Measurements from ENCODE around the gene CYB561A3.

Gene CYB561A3

DNA sequence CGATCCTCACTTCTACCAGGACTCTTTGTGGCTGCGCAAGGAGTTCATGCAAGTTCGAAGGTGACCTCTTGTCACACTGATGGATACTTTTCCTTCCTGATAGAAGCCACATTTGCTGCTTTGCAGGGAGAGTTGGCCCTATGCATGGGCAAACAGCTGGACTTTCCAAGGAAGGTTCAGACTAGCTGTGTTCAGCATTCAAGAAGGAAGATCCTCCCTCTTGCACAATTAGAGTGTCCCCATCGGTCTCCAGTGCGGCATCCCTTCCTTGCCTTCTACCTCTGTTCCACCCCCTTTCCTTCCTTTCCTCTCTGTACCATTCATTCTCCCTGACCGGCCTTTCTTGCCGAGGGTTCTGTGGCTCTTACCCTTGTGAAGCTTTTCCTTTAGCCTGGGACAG, 7.0 kb upstream of the CYB561A3 start:
- no peak for DNase-seq

DNA sequence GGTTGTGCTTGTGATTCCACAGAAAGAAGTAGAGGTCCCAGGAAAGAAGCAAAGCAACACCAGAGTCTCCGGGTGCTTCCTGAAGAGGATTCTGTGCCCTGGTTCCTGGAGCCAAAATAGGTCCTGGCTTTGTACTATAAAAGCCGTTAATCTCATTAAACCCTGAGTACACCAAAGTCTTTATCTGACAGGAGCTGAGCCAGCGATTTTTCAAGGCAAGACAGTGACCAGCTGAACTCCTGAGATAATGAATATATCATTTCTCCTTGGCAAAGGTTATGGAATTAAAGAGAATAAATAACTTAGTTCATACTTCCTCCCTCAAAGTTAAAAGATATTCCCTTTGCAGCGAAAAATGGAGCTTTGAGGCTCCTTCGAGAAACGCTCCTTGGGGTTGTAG, 5.7 kb upstream of the CYB561A3 start:
- no peak for DNase-seq

DNA sequence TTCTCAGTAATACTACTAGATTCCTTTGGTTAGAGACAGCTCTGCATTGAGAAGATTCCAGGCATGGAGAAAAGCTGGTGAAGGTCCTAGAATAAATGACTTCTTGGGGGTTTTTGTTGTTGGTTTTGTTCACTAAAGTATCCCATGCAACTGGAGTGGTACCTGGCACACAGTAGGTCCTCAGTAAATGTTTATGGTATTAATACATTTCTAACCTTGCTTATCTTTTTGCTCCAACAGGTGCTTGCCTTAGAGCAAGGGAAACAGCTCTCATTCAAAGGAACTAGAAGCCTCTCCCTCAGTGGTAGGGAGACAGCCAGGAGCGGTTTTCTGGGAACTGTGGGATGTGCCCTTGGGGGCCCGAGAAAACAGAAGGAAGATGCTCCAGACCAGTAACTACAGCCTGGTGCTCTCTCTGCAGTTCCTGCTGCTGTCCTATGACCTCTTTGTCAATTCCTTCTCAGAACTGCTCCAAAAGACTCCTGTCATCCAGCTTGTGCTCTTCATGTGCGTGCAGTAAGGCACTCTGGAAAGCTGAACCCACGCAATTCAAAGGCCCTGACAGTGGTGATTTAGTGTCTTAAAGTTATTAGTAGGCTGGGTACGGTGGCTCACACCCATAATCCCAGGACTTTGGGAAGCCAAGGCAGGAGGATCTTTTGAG, 2.5 kb upstream of the CYB561A3 start:
- DNase-seq: no peak

DNA sequence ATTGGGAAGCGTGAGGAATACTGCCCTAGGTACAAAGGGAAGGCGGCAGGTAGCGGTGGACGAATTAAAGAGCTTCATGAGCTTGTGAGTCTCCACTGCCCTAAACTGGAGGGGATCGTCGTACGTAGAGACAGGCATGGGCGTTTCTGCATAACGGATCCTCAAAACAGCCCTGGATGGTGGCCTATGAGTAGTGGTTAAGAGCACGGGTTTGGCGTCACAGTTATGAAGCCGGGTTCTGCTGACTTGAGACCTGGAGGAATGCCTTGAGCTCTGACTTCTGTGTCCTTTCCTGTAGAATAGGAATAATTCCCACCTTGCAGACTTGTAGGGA, 827 bp upstream of the CYB561A3 start:
- peak; percentile 77 for DNase-seq

DNA sequence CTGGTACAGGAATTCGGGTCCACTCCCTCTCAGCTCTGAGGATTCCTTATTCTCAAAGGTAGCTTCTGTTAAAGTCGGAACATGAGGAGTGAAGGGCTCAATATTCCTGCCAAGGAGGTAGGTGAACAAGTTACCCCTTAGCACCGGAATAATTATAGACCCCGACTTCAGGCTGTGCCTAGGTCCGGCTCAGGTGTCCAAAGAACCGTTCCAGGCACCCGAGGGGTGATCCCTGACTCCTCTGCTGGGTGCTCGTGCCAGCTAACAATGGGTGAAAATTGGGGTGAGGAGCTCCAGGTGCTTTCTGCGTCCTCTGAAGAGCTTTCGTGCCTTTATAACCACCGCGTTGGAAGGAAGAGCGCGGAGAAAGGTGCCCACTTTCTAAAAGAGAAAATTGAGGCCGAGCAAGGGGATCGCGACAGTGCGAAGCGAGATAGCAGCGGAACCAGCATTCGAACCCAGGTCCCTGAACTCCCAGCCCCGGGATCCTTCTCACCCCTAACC, 393 bp downstream of the CYB561A3 start:
- DNase-seq: peak; percentile 52

DNA sequence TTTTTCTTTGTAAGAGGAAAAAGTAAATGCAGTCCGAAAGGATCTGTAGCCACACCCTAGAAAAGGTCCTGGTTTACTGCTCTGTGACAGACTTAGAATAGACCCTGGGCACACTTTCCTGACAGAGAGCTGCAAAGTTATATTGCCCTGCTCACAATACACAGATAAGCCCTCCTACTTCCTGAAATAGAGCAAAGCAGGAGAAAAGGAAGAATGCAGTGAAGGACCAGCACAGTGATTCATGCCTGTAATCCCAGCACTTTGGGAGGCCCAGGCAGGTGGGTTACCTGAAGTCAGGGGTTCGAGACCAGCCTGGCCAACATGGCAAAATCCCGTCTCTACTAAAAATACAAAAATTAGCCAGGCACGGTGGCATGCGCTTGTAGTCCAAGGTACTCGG, 2.2 kb downstream of the CYB561A3 start:
- DNase-seq: no peak

DNA sequence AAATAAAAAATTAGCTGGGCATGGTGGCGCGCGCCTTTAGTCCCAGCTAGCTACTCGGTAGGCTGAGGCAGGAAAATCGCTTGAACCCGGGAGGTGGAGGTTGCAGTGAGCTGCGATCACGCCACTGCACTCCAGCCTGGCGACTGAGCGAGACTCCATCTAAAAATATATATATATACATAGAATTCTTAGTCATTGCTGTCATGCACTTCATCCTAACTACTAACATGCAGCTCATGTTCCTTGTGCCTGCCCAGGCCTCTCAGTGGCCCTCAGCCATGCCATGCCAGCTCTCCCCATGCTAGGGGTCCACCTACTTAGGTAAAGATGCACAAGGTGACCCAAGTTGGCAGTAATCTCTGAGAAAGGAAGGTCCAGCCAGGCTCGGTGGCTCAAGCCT, 3.1 kb downstream of the CYB561A3 start:
- no peak for DNase-seq

DNA sequence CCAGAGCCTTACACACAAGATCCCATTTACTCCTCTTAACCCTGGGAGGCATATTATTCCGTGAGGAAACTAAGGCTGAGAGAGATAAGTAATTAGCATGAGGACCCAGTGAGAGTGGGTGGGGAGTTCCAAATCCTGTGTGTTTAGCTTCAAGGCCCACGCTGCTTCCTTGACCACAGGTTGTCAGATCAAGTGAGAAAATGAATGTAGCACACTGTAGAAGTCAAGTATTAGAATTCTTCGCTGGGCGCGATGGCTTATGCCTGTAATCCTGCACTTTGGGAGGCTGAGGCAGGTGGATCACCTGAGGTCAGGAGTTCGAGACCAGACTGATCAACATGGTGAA, 3.8 kb downstream of the CYB561A3 start:
- no peak for DNase-seq

DNA sequence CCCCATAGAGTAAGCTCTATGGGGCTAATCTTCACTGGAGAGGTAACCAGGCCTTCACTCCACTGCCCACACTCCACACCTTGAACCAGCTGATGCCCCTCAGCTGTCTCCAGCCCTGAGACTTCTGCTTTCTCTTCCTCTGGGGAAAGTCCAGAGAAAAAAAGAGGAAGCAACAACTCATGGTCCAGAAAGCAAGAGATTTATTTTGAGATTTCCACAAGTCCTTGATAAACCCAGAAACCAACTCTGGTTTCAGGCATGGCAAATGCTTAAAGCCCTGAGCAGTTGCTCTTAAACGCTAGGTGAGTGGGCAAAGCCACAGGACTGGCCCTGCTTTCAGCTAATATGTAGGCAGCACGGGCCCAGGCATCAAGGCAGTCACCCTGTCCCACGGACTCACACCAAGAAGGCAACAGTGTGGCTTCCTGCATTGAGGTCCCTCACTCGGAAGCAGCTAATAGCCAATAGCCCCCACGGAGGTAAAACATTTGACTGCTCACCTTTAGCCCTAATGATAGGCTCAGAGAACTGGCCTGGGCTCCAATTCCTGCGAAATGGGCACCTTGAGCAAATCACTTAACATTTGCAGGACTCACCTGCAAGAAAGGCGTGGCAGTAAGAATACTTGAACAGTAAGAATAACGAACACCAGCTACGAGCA, 4.3 kb downstream of the CYB561A3 start:
- DNase-seq: no peak

DNA sequence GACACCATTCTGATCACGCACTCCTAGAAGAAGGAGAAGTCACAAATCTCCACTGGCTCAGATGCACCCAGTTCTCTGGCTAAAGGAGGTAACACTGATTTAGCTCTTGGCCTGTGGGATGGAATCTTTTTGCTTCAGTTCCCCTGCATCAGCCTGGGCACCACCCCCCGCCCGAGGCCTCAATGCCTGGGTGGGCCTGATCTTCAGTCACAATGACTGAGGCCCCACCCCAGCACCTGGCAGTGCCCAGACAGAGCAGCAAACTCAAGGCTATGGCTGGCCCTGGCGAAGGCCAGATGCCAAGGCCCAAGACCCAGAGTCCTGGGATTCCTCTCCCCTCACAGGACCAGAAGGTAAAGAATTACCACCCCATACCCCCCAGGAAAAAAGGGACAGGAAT, 5.0 kb downstream of the CYB561A3 start:
- no peak for DNase-seq

DNA sequence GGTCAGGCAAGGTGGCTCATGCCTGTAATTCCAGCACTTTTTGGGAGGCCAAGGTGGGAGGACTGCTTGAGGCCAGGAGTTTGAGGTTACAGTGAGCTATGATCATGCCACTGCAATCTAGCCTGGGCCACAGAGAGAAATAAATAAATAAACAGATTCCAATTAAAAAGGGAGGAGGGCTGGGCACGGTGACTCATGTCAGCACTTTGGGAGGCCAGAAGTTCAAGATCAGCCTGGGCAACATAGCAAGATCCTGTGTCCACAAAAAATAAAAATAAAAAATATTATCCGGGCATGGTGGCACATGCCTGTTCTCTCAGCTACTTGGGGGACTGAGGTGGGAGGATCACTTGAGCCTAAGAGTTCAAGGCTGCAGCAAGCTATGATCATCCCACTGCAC, 7.5 kb downstream of the CYB561A3 start:
- DNase-seq: no peak

DNA sequence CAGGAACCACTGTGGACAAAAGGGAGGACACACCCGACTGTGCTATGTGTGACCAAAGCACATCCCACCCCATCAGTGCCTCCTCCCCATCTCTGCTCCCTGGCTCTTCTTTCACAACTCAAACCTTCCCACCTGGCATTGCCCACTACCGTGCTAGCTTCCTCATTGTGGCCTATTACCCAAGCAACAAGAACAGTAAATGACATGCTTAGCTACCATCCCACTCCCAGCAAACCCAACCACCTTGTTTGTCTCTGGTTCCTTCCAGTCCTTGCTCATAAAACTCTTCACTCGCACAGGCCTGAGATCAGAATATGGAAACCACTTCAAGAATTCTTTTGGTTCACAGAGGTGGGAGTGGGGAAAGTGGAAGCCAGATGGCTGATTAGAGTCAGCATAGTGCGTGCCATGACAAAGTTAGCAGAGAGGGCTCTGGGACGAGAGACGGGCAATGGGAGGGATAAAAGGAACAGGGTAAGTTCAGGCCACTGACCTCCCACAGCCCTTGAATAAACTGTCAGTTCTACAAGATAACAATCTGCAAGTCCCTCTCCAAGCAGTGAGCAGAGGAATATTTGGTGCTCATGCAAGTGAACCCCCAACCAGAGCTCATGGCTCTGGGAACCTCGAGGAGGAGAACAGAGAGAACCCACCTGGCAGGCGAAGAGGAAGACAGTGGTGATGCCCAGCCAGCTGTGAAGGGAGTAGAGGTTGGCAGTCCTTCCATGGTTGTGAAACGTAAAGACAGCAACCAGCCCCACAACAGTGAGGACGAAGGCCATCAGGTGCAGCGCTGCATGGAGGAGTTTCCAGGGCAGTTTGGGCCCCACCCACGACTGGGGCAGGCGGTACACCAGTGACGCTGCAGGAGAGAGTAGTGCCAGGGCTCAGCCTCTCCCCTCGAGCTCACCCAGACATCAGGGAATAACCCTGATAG, 8.3 kb downstream of the CYB561A3 start:
- no peak for DNase-seq

DNA sequence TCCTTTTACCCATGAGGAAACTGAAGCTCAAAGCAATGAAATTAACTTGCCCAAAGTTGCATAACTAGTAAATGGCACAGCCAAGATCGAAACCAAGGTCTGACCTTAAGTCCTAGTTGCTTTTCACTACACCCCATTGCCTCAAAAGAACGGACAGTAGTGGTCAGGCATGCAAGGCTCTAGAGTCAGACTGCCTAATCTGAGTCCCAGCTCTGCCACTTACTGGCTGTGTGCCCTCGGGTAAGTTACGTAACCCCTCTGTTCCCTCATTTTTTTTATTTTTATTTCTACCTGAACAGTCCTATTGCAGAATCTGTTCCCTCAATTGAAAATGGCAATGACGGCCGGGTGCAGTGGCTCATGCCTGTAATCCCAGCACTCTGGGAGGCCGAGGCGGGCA, 9.6 kb downstream of the CYB561A3 start:
- no peak for DNase-seq

DNA sequence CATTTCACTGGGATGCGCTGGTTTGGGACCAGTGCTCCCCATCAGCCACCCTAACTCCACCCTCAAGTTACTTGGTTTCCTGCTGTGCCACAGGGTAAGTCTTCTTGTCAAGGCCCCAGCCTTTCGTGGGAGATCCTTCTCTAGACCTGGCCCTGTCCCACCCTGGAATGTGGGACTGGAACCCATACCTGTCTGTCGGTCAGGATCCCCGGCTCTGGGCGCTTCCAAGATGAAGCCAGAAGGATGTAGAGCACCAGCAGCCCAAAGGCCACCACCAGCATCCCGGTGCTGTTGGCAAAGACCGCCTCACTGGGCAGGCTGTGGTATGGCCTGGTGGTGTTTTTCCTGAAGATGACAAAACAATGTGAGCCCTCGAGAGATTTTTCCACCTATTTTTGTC, 10.9 kb downstream of the CYB561A3 start:
- no peak for DNase-seq

DNA sequence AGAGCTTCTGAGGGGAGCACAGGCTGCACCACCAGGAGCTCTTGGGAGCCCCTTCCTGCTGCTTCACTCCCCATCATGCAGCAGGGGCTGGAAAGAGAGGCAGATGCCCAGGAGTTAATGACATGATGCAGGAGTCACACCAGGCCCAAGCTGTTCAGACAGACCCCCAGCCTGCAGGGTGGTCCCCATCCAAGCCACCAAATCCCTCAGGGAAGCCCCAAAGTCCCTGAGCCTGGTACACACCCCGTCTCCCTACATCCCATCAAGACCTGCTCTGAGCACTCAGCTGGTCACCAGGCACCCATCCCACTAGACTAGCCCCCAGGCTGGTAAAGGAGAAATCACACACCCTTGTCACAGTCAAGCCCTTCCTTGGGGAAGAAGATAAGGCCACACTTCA, 11.3 kb downstream of the CYB561A3 start:
- DNase-seq: no peak

DNA sequence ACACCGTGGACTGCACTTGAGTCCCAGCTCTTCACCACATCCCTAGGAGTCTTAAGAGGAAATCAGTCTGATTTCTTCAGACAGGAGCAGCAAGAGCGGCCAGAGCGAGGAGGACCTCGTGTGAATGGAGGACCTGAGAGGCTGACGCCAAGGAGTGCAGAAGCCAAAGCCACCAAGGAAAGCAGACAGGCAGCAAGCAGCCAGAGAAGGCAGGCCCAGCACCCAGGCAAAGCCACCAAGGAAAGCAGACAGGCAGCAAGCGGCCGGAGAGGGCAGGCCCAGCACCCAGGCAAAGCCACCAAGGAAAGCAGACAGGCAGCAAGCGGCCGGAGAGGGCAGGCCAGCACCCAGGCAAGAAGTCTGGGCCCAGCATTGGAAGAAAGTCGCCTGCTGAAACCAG, 11.8 kb downstream of the CYB561A3 start:
- no peak for DNase-seq

DNA sequence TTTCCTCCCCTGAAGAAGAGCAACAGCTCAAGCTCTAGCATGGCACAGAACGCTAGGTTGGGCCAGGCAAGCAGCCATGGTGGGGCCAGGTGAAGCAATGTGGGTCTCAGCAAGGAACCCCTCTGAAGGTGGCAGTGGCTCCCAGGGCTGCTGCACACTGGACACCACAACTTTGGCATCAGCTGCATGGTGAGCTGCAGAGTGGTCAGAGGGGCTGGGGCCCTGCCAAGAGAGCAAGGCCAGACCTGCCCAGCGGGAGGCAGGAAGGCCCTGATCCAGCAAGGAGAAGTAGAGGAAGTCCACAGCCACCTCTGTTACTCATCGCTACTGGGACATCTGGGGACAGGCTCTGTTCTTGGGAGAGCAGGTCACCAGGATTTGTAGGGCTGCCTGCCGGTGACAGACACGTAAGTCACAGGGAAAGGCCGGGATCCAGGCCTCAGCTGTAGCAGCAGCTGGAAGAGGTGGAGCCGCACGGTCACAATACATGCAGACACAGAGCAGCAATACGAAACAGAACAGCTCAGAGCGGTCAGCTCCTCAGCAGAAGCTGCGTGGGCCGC, 12.4 kb downstream of the CYB561A3 start:
- no peak for DNase-seq

DNA sequence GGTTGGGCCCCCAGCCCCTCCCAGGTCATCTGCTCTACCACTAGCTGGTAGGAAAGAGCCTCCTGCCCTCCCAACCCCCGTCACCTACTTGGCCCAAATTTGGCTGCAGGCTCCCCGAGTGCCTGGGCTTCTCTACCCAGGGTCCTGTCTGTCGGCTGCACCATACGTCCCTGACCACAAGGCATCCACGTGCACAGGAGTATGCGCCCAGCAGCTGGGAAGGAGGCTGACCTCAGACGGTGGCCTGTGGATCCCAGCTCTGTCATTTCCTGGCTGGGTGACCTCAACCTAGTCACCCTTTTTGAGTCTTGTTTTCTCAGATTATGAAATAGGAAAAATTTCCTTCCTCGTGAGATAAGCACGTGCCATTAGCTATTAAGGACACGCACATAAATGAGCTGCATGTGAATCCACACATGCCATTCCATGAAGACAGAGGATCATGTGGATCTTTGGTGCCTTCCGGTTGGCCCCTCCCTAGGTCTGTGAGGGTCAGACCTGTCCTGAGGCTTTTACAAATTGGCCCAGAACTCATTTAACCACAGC, 13.7 kb downstream of the CYB561A3 start:
- no peak for DNase-seq

DNA sequence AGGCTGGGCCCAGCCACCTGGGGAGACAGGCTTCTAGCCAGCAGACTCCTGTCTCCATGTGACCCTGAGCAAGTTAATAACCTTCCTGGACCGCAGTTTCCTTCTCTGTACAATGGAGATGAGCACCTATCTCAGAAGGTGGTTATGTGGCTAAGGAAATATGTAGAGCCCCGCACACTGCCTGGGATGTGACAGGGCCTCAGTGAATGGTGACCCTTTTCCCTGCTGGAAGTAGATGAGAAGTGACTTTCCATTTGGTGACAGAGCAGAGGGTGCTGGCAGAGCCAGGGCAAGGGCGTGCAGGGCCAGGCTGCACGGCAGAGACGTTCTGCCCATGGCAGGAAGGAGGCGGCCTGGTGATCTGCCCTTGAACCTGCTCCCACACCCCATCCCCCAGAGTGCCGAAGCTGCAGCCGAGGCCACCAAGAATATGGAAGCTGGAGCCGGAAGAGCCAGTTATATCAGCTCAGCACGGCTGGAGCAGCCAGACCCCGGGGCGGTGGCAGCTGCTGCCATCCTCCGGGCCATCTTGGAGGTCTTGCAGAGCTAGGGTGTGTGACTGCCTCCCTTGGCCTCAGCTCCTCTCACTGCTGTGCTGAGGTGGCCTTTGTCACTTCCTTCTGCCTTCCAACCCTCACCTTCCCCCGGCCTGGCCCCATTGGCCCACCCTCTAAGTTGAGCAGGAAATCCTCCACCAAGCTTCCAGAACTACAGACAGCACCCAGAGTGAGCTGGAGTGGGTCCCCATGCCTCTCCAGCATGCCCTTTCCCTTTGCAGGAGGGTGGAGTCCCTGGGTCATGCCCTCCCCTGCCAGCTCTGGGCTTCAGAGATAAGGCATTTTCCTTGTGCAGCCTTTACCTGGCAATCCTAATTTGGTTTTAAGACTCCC, 15.5 kb downstream of the CYB561A3 start:
- no peak for DNase-seq

DNA sequence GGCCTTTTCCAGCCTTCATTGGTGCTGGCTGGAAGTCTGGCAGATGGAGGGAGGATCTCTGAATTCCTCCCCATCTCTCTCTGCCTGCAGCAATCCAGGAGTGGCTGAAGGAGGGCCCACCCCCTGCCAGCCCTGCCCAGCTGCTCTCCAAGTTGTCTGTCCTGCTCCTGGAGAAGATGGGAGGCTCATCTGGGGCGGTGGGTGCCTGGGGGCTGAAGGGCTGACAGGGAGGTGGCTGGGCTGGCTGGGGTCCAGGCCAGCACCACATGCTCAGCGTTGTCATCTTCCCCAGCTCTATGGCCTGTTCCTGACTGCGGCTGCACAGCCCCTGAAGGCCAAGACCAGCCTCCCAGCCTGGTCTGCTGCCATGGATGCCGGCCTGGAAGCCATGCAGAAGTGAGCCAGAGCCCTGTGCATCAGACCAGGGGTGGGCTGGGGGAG, 16.5 kb downstream of the CYB561A3 start:
- no peak for DNase-seq

DNA sequence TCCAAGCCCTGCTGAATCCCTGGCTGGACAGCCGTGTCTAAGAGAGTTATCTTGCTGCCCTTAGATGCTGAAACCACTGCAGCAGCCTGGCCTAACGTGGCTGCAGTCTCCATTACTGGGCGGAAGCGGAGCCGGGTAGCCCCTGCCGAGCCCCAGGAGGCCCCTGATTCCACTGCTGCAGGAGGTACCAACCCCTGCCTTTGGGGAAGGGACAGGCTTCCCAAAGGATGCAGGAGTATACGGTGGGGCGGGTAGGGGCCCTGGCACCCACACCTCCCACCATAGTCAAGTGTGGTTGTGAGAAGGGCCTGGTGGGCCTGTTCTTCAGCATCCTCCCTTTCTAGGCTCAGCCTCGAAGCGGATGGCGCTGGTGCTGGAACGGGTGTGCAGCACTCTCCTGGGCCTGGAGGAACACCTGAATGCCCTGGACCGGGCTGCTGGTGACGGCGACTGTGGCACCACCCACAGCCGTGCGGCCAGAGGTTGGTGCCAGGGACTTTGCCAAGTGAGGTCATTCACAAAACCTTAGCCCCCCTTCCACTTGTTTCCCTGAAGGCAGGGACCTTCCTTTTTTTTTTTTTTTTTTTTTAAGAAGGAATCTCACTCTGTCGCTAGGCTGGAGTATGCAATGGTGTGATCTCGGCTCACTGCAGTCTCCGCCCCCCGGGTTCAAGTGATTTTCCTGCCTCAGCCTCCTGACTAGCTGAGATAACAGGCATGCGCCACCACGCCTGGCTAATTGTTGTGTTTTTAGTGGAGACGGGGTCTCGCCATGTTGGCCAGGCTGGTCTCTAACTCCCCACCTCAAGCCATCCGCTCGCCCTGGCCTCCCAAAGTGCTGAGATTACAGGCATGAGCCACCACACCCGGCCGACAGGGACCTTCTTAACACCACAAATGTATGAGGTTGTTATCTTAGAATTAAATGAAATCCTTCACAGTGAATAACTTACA, 17.6 kb downstream of the CYB561A3 start:
- DNase-seq: no peak
